Parathyroid adenoma (tissue), 2 donors: ENCODE data around the gene SYT13.

Source experiments
- H2AFZ ChIP-seq: fragments of 300-600 bp; sonication (generic); one replicate; pipeline ENCODE4 v1.7.0; 2017; ENCODE audit warnings: antibody characterized with exemption, mild to moderate bottlenecking
- H3K27ac ChIP-seq: fragments of 300-600 bp; sonication (generic); one replicate; pipeline ENCODE4 v1.7.0; 2017
- H3K27me3 ChIP-seq: fragments of 300-600 bp; sonication (generic); one replicate; pipeline ENCODE4 v1.7.0; 2017; ENCODE audit warnings: low read length; ENCODE audit not compliant: control insufficient read depth, insufficient read depth
- H3K36me3 ChIP-seq: fragments of 300-600 bp; sonication (generic); one replicate; pipeline ENCODE4 v1.7.0; 2017; ENCODE audit warnings: low read length; ENCODE audit not compliant: control insufficient read depth, insufficient read depth
- H3K4me1 ChIP-seq: fragments of 300-600 bp; sonication (generic); one replicate; pipeline ENCODE4 v1.7.0; 2017; ENCODE audit warnings: control low read depth
- H3K4me2 ChIP-seq: fragments of 300-600 bp; sonication (generic); one replicate; pipeline ENCODE4 v1.7.0; 2017; ENCODE audit warnings: low read length
- H3K4me3 ChIP-seq: fragments of 300-600 bp; sonication (generic); one replicate; pipeline ENCODE4 v1.7.0; 2017; ENCODE audit warnings: low read depth, low read length
- H3K79me2 ChIP-seq: fragments of 300-600 bp; sonication (generic); one replicate; pipeline ENCODE4 v1.7.0; 2017; ENCODE audit warnings: control low read depth
- H3K9ac ChIP-seq: fragments of 300-600 bp; sonication (generic); one replicate; pipeline ENCODE4 v1.7.0; 2017; ENCODE audit warnings: mild to moderate bottlenecking
- H3K9me3 ChIP-seq: fragments of 300-600 bp; sonication (generic); one replicate; pipeline ENCODE4 v1.7.0; 2017; ENCODE audit warnings: low read length; ENCODE audit not compliant: control insufficient read depth
- TF ChIP-seq, protein P1 (sequence below): fragments of 300-600 bp; sonication (generic); IDR thresholded peaks from one replicate; pipeline ENCODE4 v1.7.0; 2017; ENCODE audit warnings: antibody characterized with exemption, mild to moderate bottlenecking
- donor health status: primary hyperparathyroidism.

Gene SYT13

GRCh38 chr11:45275828-45276227 is 10.3 kb downstream of the SYT13 start:
- no peaks in the 10 kb centered on the region for H3K27me3 ChIP-seq
- TF ChIP-seq, protein P1, sequence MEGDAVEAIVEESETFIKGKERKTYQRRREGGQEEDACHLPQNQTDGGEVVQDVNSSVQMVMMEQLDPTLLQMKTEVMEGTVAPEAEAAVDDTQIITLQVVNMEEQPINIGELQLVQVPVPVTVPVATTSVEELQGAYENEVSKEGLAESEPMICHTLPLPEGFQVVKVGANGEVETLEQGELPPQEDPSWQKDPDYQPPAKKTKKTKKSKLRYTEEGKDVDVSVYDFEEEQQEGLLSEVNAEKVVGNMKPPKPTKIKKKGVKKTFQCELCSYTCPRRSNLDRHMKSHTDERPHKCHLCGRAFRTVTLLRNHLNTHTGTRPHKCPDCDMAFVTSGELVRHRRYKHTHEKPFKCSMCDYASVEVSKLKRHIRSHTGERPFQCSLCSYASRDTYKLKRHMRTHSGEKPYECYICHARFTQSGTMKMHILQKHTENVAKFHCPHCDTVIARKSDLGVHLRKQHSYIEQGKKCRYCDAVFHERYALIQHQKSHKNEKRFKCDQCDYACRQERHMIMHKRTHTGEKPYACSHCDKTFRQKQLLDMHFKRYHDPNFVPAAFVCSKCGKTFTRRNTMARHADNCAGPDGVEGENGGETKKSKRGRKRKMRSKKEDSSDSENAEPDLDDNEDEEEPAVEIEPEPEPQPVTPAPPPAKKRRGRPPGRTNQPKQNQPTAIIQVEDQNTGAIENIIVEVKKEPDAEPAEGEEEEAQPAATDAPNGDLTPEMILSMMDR: no peak
- no peaks in the 10 kb centered on the region for H3K36me3 ChIP-seq
- no peak overlapping the region for H2AFZ ChIP-seq
- H3K9me3 ChIP-seq: no peaks in the 10 kb centered on the region
- no peak overlapping the region for H3K4me3 ChIP-seq
- no peak overlapping the region for H3K9ac ChIP-seq
- no peaks in the 10 kb centered on the region for H3K4me1 ChIP-seq
- H3K27ac ChIP-seq: no peak overlapping the region
- H3K4me2 ChIP-seq: no peak overlapping the region
- H3K79me2 ChIP-seq: no peaks in the 10 kb centered on the region

GRCh38 chr11:45274206-45274605 is 11.9 kb downstream of the SYT13 start:
- Histone ChIP-seq H3K9me3 (no peaks in the 10 kb centered on the region), H3K9ac (no peak overlapping the region), H3K79me2 (no peaks in the 10 kb centered on the region), H3K4me1 (no peaks in the 10 kb centered on the region), H3K36me3 (no peaks in the 10 kb centered on the region), H3K27ac (no peak overlapping the region), H2AFZ (no peak overlapping the region), H3K4me2 (no peak overlapping the region), H3K4me3 (no peak overlapping the region), H3K27me3 (no peaks in the 10 kb centered on the region)
- TF ChIP-seq, protein P1: no peak

- H3K27ac ChIP-seq: no peak overlapping the region
- no peaks in the 10 kb centered on the region for H3K79me2 ChIP-seq
- H2AFZ ChIP-seq: no peak overlapping the region
- H3K9me3 ChIP-seq: no peaks in the 10 kb centered on the region
- TF ChIP-seq, protein P1: no peak
- H3K36me3 ChIP-seq: no peaks in the 10 kb centered on the region
- no peak overlapping the region for H3K9ac ChIP-seq
- H3K27me3 ChIP-seq: no peaks in the 10 kb centered on the region
- no peak overlapping the region for H3K4me3 ChIP-seq
- no peak overlapping the region for H3K4me2 ChIP-seq
- no peaks in the 10 kb centered on the region for H3K4me1 ChIP-seq
Measured at GRCh38 chr11:45273509-45273908, 12.6 kb downstream of the SYT13 start.

GRCh38 chr11:45272701-45273100 is 13.4 kb downstream of the SYT13 start:
- Histone ChIP-seq H3K9ac (no peak overlapping the region), H3K9me3 (no peaks in the 10 kb centered on the region), H3K27me3 (no peaks in the 10 kb centered on the region), H3K4me3 (no peak overlapping the region), H3K4me1 (no peaks in the 10 kb centered on the region), H2AFZ (no peak overlapping the region), H3K36me3 (no peaks in the 10 kb centered on the region), H3K79me2 (no peaks in the 10 kb centered on the region), H3K27ac (no peak overlapping the region), H3K4me2 (no peak overlapping the region)
- TF ChIP-seq, protein P1: no peak

DNA sequence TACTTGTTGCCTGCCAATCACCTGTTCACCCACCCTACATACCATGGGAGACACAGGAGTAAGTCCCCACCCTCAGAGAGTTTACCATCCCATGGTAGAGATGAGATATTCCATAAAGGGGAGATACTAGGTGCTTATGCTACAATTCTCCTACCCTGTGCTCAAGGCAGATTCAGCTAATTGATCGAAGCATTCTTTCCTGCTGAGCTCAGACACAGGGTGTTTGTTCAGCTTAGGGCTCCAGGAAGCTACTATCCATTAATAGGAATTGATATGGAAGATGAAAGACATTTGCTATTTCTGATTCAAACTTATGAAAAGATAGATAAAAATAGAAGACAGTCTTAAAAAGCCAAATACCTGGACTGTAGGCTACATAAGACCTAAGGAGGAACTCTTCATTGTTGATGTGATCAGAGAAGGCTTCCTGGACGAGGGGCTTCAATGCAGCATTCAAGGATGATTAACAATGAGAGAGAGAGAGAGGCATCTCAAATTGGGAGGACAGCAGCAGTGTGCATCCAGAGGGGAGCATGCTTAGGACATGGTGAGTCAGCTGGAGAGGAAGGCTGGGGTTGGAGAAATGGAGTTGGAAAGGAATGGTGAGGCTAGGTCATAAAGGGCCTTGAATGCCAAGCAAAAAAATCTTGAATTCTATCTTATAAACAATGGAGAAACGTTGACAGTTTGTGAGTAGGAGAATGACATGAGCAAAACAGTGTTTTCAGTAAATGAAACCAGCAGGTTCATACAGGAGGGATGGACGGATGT is 15.0 kb downstream of the SYT13 start:
- Histone ChIP-seq H3K27me3 (no peaks in the 10 kb centered on the region), H2AFZ (no peak overlapping the region), H3K9ac (no peak overlapping the region), H3K36me3 (no peaks in the 10 kb centered on the region), H3K4me2 (no peak overlapping the region), H3K4me3 (no peak overlapping the region), H3K27ac (no peak overlapping the region), H3K9me3 (no peaks in the 10 kb centered on the region), H3K4me1 (no peaks in the 10 kb centered on the region), H3K79me2 (no peaks in the 10 kb centered on the region)
- TF ChIP-seq, protein P1: no peak
